PC-9 (cell line): ENCODE results near the gene CIAO2B.

Experiments
- EZH2 ChIP-seq: fragments of 200-600 bp; sonication (generic); IDR thresholded peaks from 2 replicates; pipeline ENCODE4 v1.8.0; 2017; ENCODE audit warnings: antibody characterized with exemption, low read depth
- TF ChIP-seq, protein P1 (sequence below): fragments of 200-600 bp; sonication (generic); conservative IDR thresholded peaks from 2 replicates; pipeline ENCODE4 v1.6.1; 2017; ENCODE audit warnings: mixed run types, antibody characterized with exemption, mild to moderate bottlenecking, moderate library complexity

DNA sequence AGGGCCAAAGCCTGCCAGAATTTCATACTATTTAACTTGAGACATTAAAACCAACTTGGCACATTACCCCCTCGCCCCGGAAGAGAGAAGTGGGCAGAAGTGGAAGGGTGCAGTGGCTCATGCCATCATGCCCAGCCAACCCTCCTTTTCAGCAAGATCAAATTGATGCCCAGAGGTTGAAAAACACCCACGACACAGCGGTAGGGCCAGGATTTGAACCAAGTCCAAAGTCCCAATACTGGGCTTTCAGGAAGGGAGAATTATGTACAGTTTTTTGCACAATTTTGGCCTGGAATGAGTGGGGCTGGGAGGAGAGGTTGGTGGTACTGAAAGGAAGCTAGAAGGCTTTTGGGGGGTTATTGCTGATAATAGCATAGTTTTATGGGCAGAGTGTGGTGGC, 42.8 kb downstream of the CIAO2B start:
- TF ChIP-seq, protein P1, sequence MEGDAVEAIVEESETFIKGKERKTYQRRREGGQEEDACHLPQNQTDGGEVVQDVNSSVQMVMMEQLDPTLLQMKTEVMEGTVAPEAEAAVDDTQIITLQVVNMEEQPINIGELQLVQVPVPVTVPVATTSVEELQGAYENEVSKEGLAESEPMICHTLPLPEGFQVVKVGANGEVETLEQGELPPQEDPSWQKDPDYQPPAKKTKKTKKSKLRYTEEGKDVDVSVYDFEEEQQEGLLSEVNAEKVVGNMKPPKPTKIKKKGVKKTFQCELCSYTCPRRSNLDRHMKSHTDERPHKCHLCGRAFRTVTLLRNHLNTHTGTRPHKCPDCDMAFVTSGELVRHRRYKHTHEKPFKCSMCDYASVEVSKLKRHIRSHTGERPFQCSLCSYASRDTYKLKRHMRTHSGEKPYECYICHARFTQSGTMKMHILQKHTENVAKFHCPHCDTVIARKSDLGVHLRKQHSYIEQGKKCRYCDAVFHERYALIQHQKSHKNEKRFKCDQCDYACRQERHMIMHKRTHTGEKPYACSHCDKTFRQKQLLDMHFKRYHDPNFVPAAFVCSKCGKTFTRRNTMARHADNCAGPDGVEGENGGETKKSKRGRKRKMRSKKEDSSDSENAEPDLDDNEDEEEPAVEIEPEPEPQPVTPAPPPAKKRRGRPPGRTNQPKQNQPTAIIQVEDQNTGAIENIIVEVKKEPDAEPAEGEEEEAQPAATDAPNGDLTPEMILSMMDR, result no peak
- TF ChIP-seq EZH2, result no peak
